IPS-NIHi7 (cell line): ENCODE data around the gene AR.

Source experiments
- DNase-seq: peaks from one replicate; pipeline ENCODE4 v3.0.0; 2012; ENCODE audit warnings: mixed read lengths; ENCODE audit errors: extremely low spot score

The AR gene

GRCh38 chrX:67543818-67544217 is at the start of gene AR:
Gene AR, plus strand, starts transcription at chrX:67544021. Its CDS starts 1,126 bp downstream, at chrX:67545147.
- peak; percentile 45 for DNase-seq

- no peak for DNase-seq
Measured at GRCh38 chrX:67500617-67501016, 43.2 kb upstream of the AR start.

- DNase-seq: no peak
Measured at GRCh38 chrX:67503004-67503403, 40.8 kb upstream of the AR start.

- no peak for DNase-seq
Measured at GRCh38 chrX:67503453-67503852, 40.4 kb upstream of the AR start.

GRCh38 chrX:67520671-67521070 is 23.1 kb upstream of the AR start:
- DNase-seq: no peak

- no peak for DNase-seq
Measured at GRCh38 chrX:67523002-67523681, 20.7 kb upstream of the AR start.

GRCh38 chrX:67523932-67524331 is 19.9 kb upstream of the AR start:
- no peak for DNase-seq

- DNase-seq: no peak
Measured at GRCh38 chrX:67524428-67524827, 19.4 kb upstream of the AR start.

GRCh38 chrX:67524950-67525691 is 18.7 kb upstream of the AR start:
- DNase-seq: no peak

- DNase-seq: no peak
Measured at GRCh38 chrX:67536564-67536963, 7.3 kb upstream of the AR start.

GRCh38 chrX:67538383-67538782 is 5.4 kb upstream of the AR start:
- no peak for DNase-seq

- peak; percentile 14 for DNase-seq
Measured at GRCh38 chrX:67544281-67545035, 637 bp downstream of the AR start.

GRCh38 chrX:67545036-67545821 is 1.4 kb downstream of the AR start:
- no peak for DNase-seq

GRCh38 chrX:67545893-67546495 is 2.2 kb downstream of the AR start:
- DNase-seq: no peak

GRCh38 chrX:67546496-67547423 is 2.9 kb downstream of the AR start:
- no peak for DNase-seq

- DNase-seq: peak; percentile 45
Measured at GRCh38 chrX:67555578-67556203, 11.9 kb downstream of the AR start.

GRCh38 chrX:67558267-67558666 is 14.4 kb downstream of the AR start:
- DNase-seq: no peak

- DNase-seq: no peak
Measured at GRCh38 chrX:67563469-67564448, 19.9 kb downstream of the AR start.

- DNase-seq: no peak
Measured at GRCh38 chrX:67564475-67564874, 20.7 kb downstream of the AR start.
